Stimulated activated CD4-positive, alpha-beta T cell treated with anti-CD3 and anti-CD28 coated beads, Interleukin-4, amount 100 ng/mL, for 48 hours (primary cell): ENCODE data around the gene TNNI3K.

Experiments used
- DNase-seq, 2 donors: peaks; one replicate each; pipeline ENCODE4 v3.0.0-alpha.2; 2020; ENCODE audit warnings: low read depth in 2 of 2

Gene TNNI3K

DNA sequence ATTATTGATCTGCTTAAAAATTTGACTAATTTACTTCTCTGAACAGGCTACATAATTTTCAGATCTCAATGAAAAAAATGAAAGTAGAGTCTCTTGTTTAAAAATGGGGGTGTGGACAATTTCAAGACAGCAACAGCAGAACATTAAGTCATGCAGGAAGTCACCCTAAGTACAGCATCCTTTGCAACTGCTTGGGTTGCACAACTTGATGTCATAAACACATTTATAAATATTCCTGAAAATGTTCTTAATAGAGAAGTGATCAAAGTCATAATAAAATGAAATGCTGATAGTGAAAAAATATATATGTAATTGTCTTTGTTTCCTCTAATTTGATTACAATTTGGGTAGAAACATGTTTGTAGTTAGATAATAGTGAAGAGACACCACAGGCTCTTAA, 79.3 kb downstream of the TNNI3K start:
- DNase-seq, result no peak

DNA sequence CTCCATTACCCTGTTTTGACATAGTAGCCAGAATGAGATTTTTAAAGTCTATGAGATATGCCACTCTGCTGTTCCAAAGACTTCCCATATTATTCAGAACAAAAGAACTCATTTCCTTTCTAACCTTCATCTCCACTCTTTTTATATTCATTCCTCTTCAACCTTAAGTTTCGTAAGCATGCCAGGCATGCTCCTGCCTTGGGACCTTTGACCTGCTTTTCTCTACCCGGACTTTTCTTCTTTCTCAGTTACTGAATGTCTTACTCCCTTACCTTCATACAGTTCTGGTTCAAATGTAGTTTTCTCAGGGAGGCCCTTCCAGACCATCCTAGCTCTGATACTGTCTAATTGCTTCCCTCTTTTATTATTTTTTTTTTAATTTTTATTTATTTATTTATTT, 81.1 kb downstream of the TNNI3K start:
- DNase-seq, result no peak

DNA sequence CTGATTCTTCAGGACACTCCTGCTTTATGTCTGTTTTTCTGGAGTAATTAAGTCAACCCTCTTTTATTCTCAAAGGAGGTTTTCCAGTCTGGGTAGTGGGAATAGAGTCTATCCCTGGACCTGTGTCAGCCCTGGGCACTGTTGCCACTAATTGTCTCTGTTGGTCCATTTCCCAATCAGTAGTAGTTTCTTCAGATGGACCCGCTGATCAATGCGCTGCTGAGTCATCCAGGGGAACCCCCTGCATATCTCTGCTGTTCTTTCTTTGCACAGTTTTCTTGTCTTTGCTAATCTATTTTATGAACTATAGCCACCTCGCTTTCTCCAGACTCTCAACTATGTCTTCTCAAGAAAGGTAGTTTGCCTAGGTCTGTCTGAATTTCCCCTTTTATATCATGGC, 82.5 kb downstream of the TNNI3K start:
- no peak for DNase-seq

DNA sequence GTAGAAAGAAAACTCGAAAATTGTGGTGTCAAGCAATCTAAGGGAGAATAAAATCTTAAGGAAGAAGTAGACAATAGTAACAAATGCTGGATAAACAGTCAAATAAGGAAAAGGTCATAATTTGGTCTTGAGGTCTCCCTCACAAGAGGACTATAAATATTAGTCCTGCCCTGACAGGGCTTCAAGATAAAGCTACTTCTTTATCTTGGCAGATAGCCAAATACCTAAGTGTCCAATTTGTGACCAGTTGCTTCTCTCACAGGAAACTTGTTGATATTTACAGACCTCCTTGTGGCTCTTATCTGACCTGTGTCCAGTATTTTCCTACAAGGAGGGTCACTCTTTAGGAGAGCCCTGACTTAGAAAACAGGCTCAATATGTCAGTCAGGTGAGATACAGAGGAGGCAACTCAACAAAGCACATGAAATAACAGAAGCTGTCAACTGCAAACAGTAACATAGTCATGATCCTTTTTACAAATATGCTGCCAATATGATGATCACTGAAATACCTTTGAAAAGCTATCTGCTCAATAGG, 88.8 kb downstream of the TNNI3K start:
- no peak for DNase-seq

DNA sequence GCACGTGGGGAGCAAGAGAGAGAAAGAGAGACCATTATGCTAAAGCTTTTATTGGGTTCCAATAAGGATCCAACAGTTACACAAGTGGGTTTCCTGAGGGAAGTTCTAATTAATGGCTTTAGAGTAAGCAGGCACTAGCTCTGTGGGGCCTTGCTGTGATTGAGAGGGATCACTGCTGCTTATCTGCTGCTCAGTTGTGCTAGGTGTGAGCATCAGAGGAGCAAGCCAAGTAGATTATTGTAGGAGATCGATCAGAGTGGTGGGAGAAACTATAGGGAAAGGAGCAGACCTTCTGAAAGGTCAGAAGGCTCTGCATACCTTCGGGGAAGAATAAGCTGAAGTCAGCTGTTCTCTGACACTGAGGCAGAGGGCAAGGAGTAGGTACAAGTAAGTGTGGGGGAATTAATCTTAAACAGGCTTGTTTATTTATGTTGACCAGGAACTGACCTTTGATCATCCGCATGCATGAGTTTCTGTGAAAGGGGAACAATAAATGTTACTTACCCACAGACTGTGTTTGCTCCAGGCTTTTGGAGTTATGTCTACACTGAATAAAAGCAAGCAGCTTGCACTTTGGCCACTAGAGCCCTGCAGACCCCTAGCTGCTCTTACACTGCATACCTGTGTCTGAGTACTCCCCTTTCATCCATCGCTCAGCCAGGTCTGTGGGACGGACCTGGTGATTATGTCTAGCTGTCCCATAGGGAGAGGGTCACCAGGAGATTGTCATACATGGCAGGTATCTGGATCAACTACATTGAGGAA, 89.7 kb downstream of the TNNI3K start:
- DNase-seq, result no peak

DNA sequence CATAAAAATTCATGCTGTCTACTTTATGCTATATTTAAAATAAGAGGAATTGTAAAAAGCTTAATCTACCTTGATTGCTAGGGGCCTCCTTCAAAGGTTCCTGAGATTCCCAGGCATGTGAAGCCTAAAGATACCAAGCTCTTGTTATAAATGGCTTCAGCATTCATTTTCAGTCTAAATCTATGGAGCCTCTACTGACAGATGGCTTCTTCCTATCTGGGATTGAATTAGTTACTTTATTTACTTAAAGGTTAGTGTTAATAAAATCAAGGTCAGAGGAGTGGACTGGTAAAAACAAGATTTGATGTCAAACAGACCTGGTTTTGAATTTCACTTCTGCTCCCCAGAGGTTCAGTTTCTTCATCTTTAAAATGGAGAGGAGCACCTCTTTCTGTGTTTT, 93.7 kb downstream of the TNNI3K start:
- DNase-seq, result no peak

DNA sequence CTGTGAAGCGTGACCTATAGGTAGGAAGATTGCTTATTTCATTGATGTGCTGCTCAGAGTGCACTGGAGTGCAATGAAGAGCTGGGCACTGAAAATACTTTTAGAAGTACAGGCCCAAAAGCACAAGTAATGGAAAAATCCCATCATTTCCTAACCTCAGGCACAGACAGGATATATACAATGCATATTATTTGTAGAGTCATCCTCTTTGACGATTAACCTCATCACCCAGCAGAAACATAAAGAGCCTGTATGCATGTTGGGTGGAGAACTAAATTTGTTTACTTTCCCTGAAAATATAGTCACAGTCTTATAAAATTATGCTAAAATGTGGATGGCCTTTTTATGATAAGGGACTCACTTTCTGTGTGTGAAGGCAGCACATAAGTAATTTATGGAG, 98.1 kb downstream of the TNNI3K start:
- DNase-seq, result no peak

DNA sequence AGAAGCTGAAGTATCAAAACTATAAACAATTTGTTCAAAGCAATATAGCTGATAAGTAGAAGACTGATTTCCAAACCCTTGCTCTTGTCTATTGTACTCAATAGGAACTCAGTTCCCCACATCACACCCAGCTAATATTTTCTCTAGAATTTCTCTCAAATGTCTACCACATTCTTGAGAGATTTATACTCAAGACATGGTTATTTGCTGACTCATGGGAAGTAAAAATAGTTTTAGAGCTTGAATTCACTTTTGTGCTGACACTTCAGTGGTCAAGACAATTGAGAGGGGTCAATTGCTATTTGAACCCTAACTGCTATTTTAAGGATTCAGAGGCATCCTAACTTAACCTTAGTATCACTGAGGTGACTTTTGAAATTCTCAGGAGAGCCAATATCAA, 99.0 kb downstream of the TNNI3K start:
- no peak for DNase-seq

DNA sequence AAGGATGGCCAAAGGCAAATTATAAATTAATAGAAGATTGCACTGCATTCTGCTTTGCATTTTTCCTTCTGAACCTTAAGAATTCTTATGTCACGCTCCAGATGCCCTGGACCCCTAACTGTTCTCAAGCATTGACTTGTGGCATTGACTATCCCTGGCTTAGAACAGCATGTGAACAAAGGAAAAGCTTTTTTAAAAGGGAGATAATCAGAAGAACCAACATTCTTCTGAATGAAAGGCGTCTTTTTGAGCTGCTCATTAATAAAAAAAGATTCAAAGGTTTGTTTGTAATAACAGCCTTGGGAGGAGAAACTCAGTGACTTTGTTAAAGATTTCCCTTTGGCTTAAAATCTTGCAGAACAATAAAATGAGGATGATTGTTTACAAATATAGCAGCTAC, 105.5 kb downstream of the TNNI3K start:
- DNase-seq, result no peak

DNA sequence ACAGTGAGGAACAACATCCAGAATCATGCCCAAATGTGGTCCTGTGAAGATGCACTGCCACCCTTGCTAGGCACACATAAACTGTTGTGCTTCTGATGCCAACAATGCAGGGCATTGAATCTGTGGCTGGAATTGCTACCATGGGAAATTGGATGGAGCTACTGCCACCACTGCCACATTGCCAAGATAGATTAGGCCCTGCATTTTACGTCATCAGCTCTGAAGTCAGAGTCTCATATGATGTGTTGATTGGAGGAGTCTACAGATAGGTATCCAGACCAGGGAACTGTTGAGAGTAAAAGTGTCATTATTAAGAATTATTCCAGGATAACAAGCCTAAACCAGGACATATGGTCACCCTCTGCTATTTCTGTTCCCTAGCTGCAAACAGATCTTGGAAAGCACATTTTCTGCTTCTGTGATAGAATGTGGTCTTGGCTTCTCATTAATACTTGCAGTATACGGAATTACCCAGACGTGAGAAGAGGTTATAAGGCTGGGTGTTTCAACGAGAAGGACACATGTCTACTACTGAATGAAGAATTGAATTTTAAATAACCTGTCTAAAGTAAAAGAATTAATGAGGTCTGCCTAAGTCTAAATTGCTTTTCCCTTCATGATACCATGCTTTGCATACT, 106.6 kb downstream of the TNNI3K start:
- DNase-seq, result no peak

DNA sequence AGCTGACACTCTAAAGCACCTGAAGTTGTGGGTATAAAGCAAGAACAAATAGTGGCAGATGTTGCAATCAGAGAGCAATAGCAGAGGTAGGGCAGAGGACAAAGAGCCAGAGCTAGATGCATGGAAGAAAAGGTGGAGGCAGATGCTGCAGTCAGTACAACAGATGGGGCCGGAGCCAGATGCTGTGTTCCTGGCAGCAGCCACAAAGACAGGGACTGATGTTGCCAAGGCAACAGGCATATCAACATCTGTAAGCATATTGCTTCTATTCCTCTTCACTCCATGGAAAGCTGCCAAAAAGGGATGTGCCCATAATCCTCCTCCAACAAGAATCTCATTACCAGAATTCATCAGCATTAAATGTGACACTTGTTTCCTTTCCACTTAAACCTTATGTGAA, 108.0 kb downstream of the TNNI3K start:
- no peak for DNase-seq

DNA sequence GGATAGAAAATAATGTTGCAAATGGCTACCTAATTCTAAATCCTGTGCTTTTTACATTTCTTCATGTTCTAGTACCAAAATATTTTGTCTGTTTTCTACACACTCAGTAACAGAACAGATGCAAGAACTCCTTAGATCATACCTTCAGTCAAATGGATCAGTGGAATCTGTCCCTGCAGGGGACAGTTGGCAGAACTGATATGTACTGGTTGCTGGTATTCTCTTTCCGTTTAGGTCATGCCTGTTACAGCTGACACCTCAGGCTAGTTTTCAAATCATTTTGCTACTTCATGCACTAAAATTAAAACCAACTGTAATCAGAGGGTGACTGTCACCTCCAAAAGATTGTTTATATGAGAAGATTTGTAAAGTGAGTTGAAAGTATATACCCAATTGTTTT, 109.2 kb downstream of the TNNI3K start:
- DNase-seq, result no peak

DNA sequence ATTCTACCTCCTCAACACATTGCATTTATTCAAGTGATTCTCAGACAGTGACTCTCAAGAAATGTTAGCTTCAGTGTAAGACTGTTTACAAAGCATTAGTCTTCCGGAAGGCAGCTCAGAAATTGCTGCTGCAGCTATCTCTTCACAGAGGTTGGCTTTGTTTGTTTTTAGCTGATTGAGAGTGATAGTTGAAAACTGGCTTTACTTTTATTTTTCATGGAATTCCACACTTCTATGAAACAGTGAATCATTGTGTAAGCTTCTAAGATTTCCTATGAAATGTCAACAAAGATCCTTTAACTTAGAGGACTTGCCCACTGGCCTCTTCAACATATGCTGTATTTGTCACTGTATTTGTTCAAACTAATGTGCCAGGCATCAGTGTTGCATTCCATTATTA, 121.3 kb downstream of the TNNI3K start:
- DNase-seq, result no peak

DNA sequence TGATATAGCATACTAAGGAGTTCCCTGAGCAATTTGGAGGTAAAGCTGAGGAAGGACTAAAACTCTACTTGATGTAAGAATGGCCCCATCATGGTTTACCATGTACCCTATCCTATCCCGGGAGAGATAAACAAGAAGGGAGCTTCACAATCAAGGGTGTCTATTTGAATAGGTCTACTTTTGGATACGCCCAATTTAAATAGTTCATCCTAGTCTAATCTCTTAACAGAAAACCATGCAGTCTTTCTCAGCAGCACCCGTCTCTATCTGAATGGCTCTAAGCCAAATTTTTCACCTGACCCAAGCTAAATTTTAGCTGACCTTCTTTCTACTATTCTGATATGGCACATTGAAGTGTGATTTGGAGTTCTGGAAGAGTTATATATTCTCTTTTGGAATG, 122.0 kb downstream of the TNNI3K start:
- DNase-seq, result no peak

DNA sequence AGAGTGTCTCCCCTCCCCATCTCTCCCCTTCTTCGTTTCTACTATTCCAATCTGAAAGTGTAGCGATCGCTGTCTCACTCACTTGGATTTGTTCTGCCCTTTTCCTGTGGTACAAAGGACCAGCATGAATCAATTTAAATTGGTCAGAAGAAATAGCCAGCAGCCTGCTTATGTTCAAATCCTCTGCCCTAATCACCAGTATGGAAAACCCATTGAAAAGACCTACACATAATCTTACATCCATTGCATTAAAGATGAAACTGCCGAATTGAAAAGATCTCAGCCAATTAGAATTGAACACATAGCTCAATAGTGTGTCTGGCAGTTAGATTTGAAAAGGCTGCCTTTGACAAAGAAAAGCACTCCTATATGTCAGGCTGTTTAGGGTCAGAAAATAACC, 122.6 kb downstream of the TNNI3K start:
- DNase-seq, result no peak

DNA sequence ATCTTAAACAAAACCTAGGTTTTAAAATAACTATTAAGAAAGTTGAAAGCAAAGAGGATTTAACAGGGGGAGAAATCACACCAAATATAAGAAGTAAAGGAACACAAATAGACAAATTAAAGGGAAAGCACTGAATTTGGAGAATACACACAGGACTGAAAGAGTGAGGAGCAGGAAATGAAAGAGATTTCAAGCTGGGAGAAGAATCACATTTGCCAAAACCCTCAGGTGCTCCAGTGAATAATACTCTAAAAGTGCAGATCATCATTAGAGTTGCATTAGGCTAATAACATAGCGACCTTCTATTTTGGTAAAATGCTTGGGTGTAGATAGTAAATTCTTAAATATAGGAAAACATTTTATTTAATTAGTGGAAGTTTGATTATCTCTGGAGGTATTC, 127.5 kb downstream of the TNNI3K start:
- DNase-seq, result no peak

DNA sequence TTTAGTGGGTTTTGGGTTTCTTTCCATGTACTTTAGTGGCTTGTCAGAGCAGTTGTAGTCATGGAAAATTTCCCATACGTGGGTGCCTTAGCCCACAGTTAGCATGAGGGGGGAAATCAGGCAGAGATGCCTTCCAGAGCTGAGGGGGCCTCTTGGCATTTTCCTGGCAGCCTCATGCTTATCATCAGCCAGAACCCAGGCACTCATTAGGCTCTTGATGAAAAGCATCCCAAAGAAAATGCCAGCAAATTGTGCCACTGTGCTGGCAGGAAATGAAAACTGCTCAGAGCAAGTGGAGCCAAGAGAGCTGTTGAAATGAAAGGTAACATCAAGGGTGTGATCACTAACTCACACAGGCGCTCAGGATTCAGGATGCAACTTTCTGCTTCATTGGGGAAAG, 128.0 kb downstream of the TNNI3K start:
- DNase-seq, result no peak

DNA sequence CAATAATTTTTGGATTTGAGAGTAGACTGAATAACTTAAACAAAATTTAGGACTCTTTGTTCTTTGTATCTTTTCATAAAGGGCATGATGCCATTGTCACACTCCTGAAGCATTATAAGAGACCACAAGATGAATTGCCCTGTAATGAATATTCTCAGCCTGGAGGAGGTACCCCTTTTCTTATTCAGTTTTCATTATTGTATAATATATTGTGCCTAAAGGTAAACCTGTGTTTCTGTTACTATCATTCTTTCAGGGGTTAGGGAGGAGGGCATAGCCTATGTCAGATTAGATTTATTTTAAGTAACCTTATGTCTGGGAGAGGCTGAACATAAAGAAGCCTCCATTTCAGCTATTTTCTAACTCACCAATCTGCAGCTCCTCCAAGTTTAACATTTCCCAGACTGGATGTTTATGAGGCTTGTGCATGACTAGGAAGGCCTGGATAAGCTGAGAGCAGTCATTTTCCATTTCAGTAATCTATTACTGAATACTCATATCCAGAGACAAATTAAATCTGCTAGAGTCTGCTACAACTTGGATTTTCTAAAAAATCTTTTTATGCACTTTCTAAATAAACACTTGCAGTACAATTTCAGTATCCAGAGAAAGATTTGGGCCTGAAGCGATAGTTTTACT, 132.1 kb downstream of the TNNI3K start:
- no peak for DNase-seq

DNA sequence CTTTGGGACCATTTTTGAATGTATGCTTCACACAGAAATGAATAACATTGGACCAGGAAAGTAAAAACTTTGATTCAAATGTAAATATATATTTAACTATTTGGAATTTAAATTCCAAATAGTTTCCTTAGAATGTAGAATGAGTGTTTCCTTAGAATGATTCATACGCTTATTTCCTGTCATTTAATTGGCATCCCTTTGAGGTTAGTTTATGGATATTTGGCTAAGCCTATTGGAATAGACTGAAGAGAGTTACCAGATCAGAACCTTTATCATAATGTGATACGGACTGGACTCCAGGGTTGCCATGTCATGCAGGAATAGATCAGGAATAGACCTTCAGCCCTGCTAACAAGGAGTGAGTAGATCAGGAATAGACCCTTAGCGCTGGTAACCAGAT, 133.1 kb downstream of the TNNI3K start:
- DNase-seq, result no peak

DNA sequence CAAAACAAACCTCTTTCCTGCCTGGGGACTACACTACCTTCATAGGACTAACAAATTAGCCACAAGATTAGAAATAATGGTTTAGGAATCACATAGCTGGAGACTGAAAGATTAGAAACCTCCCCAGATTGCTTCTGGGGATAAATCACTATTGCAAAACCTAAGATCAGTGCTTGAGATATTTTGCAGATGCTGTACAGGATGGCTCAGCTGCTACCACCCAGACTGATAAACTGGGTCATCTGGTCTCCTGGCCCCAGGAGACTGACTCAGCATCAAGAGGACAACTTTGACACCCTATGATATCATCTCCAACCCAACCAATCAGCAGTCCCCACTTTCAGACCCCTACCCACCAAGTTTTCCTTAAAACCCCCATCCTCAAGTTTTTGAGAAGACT, 140.2 kb downstream of the TNNI3K start:
- DNase-seq, result no peak

DNA sequence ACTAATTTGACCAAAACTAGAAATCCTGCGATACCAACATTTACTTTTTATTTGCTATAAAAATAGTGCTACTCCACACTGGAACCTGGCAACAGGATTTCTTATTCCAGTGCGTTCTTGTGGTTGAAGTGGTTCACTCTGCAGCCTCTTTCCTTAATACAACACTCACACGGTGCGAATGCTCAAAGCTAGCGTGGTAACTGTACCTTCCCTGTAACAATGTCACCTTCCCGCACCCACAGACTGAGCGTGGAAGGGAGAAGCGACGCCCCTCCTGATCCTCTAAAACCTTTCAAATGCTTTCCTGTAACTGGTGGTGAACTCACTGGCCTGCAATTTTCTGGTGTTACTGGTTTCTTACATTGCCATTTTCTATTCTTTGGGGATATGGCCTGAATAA, 145.1 kb downstream of the TNNI3K start:
- no peak for DNase-seq

DNA sequence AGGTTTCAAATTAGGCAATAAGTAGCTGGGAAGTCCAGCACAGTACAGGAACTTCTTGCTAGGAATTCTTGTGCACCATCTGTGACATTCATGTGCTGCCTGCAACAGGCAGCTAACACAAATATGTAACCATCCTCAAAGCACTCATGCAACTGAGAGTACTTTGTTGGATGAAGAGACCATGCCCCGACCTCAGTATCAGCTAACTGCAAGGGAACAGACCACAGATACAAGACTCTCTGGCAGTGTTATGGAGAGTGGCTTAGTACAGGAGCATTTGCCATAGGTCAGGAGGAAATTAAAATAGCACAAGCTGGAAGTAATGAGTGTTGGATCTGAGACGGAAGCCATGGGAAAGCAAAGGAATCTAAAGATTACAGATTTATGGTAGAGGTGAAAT, 153.7 kb downstream of the TNNI3K start:
- DNase-seq, result no peak

DNA sequence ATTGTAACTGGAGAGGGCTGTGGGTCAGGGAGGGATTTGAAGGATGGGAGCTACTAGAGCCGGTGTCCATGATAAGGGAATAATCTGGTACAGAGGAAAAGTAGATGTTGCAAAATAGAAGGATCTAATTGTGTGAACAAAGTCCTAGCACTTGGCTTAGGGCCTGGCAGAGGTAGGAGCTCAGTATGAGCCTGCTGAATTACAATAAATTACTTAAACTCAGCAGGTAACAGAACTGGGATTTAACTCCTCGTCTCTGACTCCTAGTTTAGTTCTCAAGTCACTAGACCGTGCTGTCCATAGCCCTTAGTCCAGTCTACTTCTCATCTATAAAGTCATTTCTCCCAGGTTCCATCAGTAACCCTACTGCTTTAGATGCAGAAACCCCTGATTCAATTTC, 157.0 kb downstream of the TNNI3K start:
- DNase-seq, result no peak
